Activated T-helper 2 cell treated with anti-CD3 and anti-CD28 coated beads, Interferon-gamma antibody, Interleukin-2, Interleukin-4, amounts not matched to agents 10 μg/mL and 5 μg/mL and 100 μg/mL, durations not matched to agents 14 hours and 24 hours and 36 hours (primary cell): ENCODE results near the gene PATE4. TPM values are rescaled to one million over a fixed set of nuclear protein-coding genes. Genes with fewer than 3 reads are reported as not detected.

Experiments
- total RNA-seq: library from RNA; stranded (reverse); gene quantifications from 2 replicates; pipeline ENCODE4 v1.2.3, GENCODE V29; 2022

The PATE4 gene
- total RNA-seq, 1 donor from 2014 or later: not detected

Other genes starting within 250 kb of the PATE4 start
- 187 and 198 TPM in 2 replicates for gene STT3A, start 240.5 kb upstream of the PATE4 start, total RNA-seq
- gene CHEK1, start 208.2 kb upstream of the PATE4 start, total RNA-seq: 109 and 110 TPM in 2 replicates
- gene ACRV1, start 152.5 kb upstream of the PATE4 start, total RNA-seq: not detected in 2 replicates
- gene PATE1, start 87.0 kb upstream of the PATE4 start, total RNA-seq: not detected in 2 replicates
- gene PATE2, start 54.5 kb upstream of the PATE4 start, total RNA-seq: not detected in 2 replicates
- not detected in 2 replicates for gene PATE3, start 45.2 kb upstream of the PATE4 start, total RNA-seq
- 12.0 and 12.5 TPM in 2 replicates for gene HYLS1, start 54.4 kb downstream of the PATE4 start, total RNA-seq
- gene PUS3, start 69.9 kb downstream of the PATE4 start, total RNA-seq: 16.0 and 17.0 TPM in 2 replicates
- gene DDX25, start 71.2 kb downstream of the PATE4 start, total RNA-seq: not detected in 2 replicates
- gene VSIG10L2, start 112.7 kb downstream of the PATE4 start, total RNA-seq: not detected in 2 replicates
- 3.2 and 3.5 TPM in 2 replicates for gene CDON, start 229.6 kb downstream of the PATE4 start, total RNA-seq